ENCODE results near the gene ANKRD11.
"Not testable (repeated sequence)": the region's sequence is repeated elsewhere in the genome, so short reads cannot be mapped to it uniquely, and the experiment has no call there.

The ANKRD11 gene

DNA sequence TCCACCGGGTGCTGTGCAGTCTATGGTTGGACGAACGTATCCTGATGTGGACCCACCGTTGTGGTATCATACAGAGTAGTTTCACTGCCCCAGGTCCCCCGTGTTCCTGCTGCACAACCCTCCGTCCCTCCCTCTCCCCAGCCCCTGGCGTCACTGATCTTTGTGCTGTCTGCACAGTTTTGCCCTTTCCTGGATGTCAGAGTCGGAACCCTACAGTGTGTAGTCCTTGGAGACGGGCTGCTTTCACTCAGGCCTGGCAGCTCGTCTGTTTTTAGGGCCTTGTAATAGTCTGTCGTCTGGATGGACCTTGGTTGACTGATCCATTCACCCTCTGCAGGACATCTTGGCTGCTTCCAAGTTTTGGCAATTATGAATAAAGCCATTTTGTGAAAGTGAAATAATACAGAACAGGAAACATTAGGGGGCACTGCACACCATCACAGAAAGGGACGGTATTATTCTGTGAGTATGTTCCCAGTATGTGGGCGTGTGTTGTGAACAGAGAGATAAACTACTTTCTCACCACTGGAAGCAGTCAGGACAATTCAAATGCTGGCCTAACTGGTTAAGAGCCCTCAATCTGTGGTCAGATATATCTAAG, 156.9 kb downstream of the ANKRD11 start:
- DNase-seq, result peak; percentile 79
- in situ Hi-C loops (cut with HindIII; ENCODE audit: low pct_ligation_motif_present, low pct_unique_long_range_greater_than_20kb, low sequenced_read_pairs), result not testable (repeated sequence)

DNA sequence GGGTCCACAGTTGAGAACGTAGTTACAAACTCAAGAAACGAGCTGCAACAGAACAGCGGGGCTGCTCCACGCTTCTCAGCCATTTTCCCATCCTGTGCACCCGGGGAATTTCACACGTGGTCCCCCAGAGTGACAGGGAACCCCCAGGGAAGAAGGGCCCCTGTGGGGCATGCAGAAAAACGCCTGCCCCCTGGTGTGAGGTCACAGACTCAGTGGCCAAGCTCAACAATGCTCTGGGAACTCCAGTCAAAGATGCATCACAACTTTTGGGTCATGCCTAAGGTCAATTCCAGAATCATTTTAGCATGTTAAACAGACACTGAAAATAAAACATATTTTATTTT, 157.5 kb downstream of the ANKRD11 start:
- DNase-seq, result no peak
- in situ Hi-C loops (cut with HindIII; ENCODE audit: low pct_ligation_motif_present, low pct_unique_long_range_greater_than_20kb, low sequenced_read_pairs), result no loop called here

DNA sequence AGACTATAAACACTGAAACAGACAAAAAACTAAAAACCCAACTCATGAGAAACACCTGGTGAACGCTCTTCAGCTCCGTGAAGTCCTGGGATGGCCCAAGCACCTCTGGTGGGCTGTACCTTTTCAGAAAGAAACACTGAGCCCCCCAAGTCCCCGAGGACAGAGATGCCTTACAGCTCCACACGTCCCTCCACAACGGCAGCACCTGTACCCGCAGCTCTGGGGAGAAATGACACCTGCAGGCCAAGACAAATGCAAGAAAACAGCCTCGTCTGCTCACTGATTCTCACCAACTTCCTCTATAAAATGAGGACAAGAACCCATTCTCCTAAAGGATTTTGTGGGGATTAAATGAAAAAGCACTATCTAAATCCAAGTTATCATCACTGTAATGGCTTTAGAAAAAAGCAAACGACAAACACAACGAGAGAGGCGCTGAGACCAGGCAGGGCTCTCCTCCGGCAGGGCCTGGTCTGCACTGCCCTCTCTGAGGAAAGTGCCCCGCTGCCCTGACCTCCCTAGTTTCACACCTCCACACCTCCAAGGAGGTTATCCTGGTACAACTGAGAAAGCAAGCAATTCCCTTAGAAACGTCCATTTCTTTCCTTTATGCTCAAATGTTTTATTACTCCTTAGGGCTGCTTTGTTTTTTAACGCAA, 158.0 kb downstream of the ANKRD11 start:
- DNase-seq, result no peak
- in situ Hi-C loops (cut with HindIII; ENCODE audit: low pct_ligation_motif_present, low pct_unique_long_range_greater_than_20kb, low sequenced_read_pairs), result no loop called here

DNA sequence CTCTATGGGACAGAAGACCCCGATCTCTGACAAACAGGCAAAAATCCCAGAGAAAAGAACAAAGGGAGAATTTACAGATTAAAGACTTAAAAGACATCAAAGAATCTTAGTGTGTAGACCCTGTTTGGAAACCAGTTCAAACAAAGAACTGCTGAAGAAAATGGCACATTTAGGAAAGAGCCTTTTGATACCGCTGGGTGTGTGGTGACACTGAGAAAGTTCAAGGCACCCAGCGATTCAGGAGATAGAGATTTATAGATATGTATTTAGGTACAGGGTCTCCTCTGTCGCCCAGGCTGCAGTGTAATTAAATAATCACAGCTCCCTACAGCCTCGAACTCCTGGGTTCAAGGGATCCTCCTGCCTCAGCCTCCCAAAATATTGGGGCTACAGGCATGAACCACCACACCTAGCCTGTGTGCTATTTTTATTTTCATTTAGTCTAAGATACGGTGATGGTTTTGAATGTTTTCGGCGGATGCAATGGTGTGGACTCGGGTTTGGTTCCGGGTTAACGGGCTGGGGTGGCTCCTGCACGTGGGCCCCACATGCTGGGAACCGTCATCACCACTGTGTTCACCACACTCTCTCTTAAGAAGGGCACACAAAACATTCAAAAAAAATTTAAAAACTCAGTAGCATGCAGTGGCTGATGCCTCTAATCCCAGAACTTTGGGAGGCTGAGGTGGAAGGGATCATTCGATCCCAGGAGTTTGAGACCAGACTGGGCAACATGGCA, 158.8 kb downstream of the ANKRD11 start:
- in situ Hi-C loops (cut with HindIII; ENCODE audit: low pct_ligation_motif_present, low pct_unique_long_range_greater_than_20kb, low sequenced_read_pairs), result no loop called here
- DNase-seq, result no peak

DNA sequence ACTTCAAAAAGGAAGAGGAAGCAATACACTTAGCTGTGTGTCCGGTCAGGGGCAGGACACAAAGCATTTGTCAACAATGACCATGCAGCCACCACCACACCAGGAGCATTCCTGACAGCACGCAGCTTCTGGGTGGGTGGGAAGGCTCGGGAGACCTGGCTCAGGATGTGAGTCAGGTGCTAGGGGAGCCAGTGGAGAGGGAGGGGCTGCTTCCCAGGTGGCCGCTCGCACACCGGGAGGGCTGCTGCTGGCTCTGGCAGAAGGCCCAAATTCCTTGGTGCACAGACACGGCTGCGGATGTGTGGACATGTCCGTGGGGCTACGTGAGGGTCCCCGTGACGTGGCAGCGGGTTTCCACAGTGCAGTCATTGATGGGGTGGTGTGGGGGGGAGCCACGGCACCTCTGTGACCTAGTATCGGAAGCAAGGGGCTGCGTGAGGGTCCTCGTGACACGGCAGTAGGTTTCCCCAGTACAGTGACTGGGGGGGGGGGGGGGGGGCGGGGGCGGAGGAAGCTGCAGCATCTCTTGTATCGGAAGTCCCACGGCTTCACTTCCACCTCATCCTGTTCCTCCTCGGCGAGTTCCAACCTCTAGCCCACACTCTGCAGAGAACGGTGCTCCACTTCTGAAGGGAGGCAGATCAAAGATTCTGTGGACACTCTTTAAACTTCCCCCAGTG, 160.0 kb downstream of the ANKRD11 start:
- DNase-seq, result peak; percentile 79
- in situ Hi-C loops (cut with HindIII; ENCODE audit: low pct_ligation_motif_present, low pct_unique_long_range_greater_than_20kb, low sequenced_read_pairs), result no loop called here

DNA sequence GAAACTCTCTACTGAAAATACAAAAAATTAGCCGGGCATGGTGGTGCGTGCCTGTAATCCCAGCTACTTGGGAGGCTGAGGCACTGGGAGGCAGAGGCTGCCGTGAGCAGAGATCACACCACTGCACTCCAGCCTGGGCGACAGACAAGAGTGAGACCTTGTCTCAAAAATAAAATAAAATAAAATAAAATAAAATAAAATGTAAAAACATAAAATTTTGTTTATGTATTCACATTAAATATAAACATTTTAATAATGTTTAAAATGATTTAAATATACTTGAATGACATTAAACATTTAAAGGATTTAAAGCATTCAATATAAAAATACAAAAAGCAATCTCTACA, 160.6 kb downstream of the ANKRD11 start:
- in situ Hi-C loops (cut with HindIII; ENCODE audit: low pct_ligation_motif_present, low pct_unique_long_range_greater_than_20kb, low sequenced_read_pairs), result not testable (repeated sequence)

DNA sequence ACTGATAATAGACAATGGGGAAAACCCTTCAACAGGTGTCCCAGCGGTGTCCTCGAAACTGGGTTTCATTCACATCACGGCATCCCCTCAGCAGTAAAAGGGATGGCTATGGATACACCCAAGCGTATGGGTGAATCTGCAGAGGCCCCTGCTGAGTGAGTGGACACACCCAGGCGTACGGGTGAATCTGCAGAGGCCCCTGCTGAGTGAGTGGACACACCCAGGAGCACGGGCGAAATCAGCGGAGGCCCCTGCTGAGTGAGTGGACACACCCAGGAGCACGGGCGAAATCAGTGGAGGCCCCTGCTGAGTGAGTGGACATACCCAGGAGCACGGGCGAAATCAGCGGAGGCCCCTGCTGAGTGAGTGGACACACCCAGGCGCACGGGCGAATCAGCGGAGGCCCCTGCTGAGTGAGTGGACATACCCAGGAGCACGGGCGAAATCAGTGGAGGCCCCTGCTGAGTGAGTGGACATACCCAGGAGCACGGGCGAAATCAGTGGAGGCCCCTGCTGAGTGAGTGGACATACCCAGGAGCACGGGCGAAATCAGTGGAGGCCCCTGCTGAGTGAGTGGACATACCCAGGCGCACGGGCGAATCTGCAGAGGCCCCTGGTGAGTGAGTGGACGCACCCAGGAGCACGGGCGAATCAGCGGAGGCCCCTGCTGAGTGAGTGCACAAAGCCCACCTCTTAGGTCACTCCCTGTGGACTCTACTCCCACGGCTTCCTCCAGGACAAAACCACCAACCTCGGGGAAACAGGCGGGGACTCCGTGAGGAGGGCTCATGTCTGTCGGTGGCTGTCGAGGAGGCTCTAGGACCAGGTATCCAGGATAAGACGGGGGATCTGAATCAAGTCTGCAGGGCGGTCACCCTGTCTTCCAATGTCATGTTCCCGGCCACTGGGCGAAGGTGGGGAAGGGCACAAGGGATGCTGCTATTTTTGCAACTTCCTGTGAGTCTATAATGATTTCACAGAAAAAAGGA, 161.7 kb downstream of the ANKRD11 start:
- DNase-seq; in situ Hi-C loops (cut with HindIII; ENCODE audit: low pct_ligation_motif_present, low pct_unique_long_range_greater_than_20kb, low sequenced_read_pairs): not testable (repeated sequence)

More for the DNA sequence above, 160.6 kb downstream of the ANKRD11 start:
- DNase-seq, result not testable (repeated sequence)

DNA sequence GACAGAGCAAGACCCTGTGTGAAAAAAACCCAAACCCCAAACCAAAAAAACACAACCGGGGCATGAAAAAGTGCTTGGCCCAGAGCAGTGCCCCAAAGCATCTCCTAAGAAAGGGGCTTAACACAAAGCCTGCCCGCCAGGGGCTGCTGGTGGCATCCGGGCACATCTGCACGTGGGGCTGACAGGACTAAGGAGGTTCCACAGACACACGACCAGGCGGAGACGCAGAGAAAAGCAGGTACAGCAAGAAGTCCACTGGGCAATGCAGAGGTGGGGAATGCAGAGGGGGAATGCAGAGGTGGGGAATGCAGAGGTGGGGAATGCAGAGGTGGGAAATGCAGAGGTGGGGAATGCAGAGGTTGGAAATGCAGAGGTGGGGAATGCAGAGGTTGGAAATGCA, 163.6 kb downstream of the ANKRD11 start:
- in situ Hi-C loops (cut with HindIII; ENCODE audit: low pct_ligation_motif_present, low pct_unique_long_range_greater_than_20kb, low sequenced_read_pairs), result no loop called here
- DNase-seq, result no peak

DNA sequence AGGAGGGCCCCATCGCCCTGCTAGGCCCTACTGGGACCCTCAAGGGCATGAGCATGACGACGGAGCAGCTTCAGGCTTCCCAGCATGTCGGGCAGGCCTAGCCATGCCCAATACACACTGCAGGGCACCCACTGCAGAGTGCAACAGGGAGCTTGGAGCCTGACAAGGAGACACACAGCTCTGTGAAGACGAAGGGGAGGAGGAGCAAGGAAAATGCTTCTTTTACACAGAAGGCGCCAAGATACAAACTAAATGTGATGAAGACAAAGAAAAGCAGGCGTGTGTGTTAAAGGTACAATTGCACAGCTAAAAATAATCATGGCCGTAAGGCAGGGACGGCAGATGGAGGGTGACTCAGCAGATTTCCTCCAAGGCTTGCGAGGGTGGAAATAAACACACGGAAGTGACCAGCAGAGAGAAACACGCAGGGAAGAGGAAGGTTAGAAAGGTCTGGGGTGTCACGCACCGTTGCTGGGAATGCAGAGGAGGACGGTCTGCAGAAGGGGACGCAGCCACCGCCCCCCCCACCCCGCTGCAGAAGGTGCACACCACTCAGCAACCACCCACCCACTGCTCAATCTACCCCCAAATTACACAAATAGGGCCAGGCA, 164.4 kb downstream of the ANKRD11 start:
- in situ Hi-C loops (cut with HindIII; ENCODE audit: low pct_ligation_motif_present, low pct_unique_long_range_greater_than_20kb, low sequenced_read_pairs), result no loop called here
- peak; percentile 48 for DNase-seq

DNA sequence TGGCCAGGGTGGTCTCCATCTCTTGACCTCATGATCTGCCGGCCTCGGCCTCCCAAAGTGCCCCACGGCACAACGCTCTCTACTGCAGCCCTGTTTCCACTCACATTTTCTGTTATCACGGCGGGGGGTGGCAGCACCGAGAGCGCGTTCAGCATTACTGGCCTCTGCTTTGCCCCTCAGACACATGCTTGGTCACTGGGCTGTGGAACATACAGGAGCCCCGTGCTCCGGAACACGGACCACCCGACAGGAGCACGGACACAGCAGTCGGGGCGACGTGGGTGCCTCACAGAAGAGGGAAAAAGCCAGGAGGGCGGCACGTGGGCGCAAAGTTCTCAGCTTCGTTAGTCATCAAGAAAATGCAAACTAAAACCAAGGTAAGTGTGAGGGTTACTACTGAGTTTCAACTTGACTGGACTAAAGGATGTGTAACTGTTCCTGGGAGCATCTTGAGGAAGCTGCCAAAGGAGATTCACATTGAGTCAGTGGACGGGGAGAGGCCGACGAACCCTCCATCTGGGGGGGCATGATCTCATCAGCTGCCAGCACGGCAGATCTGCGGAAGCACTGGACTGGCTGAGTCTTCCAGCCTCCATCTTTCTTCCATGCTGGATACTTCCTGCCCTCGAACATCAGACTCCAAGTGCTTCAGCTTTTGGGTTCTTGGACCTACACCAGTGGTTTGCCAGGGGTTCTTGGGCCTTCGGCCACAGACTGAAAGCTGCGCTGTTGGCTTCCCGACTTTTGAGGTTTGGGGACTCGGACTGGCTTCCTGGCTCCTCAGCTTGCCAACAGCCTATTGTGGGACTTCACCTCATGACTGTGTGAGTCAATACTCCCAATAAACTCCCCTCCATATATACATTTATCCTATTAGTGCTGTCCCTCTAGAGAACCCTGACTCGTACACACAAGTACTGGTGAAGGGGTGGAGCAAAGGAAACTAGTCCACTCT, 166.0 kb downstream of the ANKRD11 start:
- in situ Hi-C loops (cut with HindIII; ENCODE audit: low pct_ligation_motif_present, low pct_unique_long_range_greater_than_20kb, low sequenced_read_pairs), result no loop called here
- peak; percentile 49 for DNase-seq

DNA sequence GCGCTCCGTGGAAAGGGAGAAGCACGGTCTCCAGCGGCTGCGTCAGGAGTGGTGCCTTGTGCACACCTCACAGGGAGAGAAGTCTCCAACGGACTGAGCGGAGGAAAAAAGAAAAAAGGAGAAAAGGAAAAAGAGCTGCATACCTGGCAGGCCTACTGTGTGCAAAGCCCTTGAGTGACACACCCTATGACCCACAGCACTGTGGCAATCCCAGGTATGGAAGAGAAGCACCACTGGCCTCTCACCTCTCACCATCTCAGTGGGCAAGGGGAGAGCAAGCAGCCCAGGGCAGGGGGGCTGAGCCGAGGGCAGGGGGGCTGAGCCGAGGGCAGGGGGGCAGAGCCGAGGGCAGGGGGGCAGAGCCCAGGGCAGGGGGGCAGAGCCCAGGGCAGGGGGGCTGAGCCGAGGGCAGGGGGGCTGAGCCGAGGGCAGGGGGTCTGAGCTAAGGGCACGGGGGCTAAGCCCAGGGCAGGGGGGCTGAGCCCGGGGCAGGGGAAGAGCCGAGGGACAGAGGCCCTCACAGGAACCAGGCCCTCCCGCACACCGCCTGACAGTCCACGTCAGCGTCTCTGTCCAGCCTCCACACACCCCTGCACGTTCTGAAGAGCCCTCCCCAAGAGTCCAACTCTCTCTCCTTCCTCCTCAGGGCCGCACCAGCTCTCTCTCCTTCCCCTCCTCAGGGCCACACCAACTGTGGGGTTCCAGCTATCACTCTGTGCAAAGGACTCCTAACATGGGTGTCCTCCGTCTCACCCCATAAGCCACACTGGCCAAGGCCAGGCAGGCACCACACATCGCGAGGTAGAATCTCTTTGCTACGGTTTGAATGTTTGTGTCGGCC, 167.0 kb downstream of the ANKRD11 start:
- DNase-seq, result no peak
- in situ Hi-C loops (cut with HindIII; ENCODE audit: low pct_ligation_motif_present, low pct_unique_long_range_greater_than_20kb, low sequenced_read_pairs), result no loop called here

DNA sequence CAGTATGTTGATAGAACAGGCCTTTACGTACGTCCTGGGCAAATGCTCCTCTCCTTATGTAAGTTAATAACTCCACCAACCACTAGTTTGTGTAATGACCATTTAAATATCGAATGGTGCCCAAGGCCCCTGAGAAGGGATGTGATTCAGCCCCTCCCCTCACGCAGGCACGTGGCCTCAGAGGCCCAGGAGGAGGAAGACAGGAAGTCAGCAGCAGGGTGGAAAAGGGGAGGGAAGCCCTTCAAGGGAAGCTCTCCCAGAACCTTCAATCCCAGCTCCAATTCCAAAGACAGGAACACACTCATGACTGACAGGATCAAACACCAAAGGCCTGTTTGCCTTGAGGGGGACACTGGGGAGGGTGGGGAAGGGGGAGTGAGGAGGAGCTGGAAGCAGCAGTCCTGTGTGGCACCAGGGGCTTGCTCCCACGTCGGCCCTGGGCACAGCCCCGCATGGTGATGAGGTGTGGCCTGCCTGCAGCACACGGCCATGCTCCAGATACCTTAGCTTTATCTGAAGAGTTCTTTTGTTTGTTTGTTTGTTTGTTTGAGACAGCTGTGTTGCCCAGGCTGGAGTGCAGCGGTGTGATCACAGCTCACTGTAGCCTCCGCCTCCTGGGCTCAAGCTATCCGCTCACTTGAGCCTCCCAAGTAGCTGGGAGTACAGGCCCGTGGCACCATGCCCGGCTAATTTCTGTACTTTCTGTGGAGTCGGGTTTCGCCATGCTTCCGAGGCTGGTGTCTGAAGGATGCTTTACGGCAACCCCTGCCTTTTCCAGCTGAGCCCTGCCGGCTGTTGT, 167.8 kb downstream of the ANKRD11 start:
- peak; percentile 48 for DNase-seq
- in situ Hi-C loops (cut with HindIII; ENCODE audit: low pct_ligation_motif_present, low pct_unique_long_range_greater_than_20kb, low sequenced_read_pairs), result no loop called here

DNA sequence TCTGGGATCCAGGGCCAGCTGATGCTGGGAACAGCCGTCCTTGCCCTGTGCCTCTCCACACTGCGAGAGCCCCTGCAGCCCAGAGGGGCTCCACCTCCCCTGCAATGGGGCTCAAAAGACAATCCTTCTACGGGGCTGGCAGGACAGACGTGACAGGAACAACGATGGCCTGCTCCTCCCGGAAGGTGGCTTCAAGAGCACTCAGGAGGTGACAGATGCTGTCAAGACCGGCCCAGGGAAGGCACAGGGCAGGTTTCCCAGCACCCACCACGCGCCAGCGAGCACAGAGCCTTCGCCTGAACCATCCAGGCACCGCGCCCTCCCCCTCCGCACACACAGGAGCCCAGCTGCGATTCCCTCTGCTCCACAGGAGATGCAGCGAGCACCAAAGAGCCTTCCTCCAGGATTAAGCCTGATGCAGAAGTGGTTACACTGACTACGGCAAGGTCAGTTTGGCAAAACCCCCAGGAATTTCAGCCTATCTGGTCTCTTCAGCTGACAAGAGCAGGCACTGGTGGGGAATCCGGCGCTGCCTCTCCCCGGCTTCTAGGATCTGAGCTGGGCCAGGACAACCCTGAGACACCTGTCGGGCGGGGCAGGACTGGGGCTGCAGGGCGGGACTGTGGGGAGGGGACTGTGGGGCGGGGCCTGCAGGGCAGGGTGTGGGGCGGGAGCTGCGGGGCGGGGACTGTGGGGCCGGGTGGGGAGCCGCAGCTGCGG, 169.4 kb downstream of the ANKRD11 start:
- peak; percentile 84 for DNase-seq
- in situ Hi-C loops (cut with HindIII; ENCODE audit: low pct_ligation_motif_present, low pct_unique_long_range_greater_than_20kb, low sequenced_read_pairs), result no loop called here

DNA sequence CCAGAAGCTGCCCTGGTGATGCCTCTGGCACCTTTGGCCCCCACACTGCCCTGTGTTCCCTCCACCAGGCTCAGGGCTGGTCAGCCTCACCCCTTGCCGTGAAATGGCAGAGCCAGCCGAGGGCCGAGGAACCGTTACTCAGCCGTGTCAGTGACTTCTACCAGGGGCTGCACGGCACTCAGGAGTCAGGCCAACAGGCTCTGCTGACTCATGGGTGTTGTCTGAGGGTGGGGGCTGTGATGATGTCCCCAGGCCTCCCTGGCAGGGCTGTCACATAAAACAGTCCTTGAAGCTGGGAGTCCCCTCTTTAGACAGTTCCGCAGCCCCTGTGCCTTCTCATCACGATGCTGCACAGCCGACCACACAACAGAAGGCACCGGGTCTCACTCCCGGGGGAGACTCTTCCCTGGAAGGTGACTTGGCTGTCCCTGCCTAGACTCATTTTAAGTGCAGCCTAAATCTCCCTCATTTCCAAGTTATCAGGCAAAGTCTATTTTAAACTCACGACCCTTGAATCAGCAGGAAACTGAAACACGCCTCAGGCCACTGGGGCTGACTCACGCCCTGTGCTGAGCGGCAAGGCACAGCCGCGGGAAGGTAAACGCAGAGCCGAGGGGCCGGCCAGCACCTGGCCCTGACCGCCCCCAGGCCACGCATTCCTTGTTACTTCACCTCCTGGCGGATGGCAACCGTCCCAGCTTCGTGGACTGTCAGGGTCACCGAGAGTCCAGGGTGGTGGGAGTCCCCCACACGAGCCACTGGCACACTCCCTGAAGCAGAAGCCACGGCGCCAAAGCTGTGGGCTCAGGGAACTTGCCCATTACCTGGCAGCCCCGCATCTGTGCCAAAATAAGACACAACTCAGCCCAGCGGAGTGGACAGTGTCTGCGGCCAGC, 170.2 kb downstream of the ANKRD11 start:
- DNase-seq, result peak; percentile 81
- in situ Hi-C loops (cut with HindIII; ENCODE audit: low pct_ligation_motif_present, low pct_unique_long_range_greater_than_20kb, low sequenced_read_pairs), result no loop called here

Measured in ACHN (cell line).